ENCODE results near the gene DZIP1.
"Not testable (repeated sequence)": the region's sequence is repeated elsewhere in the genome, so short reads cannot be mapped to it uniquely, and the experiment has no call there.

DZIP1 gene, protein sequence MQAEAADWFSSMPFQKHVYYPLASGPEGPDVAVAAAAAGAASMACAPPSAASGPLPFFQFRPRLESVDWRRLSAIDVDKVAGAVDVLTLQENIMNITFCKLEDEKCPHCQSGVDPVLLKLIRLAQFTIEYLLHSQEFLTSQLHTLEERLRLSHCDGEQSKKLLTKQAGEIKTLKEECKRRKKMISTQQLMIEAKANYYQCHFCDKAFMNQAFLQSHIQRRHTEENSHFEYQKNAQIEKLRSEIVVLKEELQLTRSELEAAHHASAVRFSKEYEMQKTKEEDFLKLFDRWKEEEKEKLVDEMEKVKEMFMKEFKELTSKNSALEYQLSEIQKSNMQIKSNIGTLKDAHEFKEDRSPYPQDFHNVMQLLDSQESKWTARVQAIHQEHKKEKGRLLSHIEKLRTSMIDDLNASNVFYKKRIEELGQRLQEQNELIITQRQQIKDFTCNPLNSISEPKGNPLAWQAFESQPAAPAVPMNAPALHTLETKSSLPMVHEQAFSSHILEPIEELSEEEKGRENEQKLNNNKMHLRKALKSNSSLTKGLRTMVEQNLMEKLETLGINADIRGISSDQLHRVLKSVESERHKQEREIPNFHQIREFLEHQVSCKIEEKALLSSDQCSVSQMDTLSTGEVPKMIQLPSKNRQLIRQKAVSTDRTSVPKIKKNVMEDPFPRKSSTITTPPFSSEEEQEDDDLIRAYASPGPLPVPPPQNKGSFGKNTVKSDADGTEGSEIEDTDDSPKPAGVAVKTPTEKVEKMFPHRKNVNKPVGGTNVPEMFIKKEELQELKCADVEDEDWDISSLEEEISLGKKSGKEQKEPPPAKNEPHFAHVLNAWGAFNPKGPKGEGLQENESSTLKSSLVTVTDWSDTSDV

DNA sequence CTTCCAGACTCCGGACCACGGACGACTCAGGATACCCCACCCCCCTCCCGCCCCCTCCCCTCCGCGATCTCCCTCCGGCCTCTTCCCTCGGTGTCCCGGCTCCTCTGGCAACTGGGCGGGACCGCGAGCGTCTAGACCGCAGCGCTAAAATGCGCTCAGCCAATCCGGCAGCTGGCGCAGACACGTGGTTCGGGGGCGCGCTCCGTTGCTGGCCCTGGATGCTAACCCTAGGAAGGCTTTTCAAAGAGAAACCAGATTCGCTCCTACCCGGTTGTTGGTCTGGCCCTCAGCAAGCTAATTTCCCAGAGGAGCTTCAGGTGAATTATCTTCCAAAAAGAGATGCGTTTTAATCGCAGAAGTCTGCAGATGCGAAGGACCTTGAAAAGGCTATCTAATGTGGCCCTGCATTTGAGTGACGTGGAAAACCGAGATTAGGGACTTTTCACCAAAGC lies at the start of gene DZIP1:
Gene DZIP1 (minus strand): TSS at position 106 of the 452 bp plus-strand sequence. CDS start 2,677 bp downstream, outside the sequence.
- intact Hi-C loops (cut with DNase I), result no loop called here
- DNase-seq, result peak; percentile 66 to 95 (median 87)

DNA sequence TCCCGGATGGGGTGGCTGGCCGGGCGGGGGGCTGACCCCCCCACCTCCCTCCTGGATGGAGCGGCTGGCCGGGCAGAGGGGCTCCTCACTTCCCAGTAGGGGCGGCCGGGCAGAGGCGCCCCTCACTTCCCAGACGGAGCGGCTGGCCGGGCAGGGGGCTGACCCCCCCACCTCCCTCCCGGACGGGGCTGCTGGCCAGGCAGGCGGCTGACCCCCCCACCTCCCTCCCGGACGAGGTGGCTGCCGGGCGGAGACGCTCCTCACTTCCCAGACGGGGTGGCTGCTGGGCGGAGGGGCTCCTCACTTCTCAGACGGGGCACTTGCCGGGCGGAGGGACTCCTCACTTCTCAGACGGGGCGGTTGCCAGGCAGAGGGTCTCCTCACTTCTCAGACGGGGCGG lies 46.5 kb upstream of the DZIP1 start:
- DNase-seq; intact Hi-C loops (cut with DNase I): not testable (repeated sequence)

DNA sequence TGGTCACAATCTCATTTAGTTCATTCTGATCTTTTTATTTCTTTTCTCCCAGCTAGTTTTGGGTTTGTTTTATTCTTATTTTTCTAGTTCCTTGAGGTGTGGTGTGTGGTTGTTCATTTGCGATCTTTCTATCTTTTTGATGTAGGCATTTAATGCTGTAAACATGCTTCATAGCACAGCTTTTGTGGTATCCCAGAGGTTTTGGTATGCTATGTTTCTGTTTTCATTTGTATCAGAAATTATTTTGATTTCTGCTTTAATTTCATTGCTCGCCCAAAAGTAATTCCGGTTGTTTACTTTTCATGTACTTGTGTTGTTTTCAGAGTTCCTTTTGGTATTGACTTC lies 45.0 kb upstream of the DZIP1 start:
- intact Hi-C loops (cut with DNase I), result no loop called here

DNA sequence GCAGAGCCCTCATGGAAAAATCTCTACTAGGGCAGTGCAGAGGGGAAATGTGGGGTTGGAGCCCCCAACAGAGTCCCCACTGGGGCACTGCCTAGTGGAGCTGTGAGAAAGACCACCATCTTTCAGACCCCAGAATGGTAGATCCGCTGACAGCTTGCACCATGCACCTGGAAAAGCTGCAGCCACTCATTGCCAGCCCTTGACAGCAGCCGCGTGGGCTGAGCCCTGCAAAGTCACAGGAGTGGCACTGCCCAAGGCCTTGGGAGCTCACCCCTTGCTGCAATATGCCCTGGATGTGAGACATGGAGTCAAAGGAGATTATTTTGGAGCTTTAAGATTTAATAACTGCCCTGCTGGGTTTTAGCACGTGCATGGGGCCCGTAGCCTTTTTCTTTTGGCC lies 40.5 kb upstream of the DZIP1 start:
- DNase-seq; intact Hi-C loops (cut with DNase I): not testable (repeated sequence)

More for the DNA sequence above, 45.0 kb upstream of the DZIP1 start:
- DNase-seq, result no peak

DNA sequence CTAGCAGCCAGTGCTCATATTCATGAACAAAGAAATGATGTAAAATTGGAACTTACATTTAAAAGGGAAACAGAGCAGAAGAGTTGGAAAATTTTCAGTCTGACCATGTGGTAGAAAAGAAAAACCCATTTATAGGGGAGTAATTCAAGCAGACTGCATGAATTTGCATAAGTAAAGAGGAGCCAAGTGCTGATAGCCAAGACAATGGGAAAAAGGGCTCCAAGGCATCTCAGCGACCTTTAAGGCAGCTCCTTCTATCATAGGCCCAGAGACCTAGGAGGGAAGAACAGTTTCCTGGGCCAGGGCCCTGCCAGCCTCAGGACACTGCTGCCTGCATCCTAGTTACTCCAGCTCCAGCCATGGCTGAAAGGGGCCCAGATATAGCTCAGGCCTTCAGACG lies 39.9 kb upstream of the DZIP1 start:
- no peak for DNase-seq
- intact Hi-C loops (cut with DNase I), result no loop called here

DNA sequence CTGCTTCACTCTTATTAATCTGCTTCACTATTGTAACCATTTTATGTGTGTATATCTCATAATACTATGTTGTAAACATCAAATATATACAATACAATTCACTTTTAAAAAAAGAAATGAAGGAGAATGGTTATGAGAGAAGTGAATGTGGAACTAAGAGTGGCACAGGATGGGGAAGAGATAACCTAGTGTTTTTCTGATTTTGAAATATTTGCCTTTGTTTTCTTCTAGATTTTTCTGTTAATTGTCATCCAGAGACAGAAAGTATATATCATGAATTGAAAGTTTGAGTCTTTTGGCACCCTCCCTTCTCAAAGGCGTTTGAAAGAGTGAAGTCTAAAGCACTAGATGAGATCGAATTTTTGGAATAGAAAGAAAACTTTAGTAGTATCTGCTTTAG lies 35.2 kb upstream of the DZIP1 start:
- intact Hi-C loops (cut with DNase I), result no loop called here
- DNase-seq, result no peak

DNA sequence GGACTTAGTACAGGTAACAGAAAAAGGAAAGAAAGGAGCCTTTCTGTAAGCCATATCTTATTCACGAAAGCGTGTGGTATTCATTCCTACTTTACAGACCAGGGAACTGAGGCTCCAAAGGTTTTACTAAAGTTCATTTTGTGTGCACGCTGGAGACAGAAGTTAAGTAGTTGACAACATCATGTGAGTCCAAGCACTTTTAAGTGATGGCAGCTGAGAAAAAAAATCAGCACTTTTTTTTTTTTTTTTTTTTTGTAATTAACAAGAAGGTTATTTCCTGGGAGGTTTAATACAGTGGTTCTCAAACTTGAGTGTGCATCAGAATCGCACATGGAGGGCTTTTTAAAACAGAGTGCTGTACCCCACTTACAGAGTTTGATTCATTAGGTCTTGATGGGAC lies 34.5 kb upstream of the DZIP1 start:
- intact Hi-C loops (cut with DNase I), result no loop called here
- DNase-seq, result no peak

DNA sequence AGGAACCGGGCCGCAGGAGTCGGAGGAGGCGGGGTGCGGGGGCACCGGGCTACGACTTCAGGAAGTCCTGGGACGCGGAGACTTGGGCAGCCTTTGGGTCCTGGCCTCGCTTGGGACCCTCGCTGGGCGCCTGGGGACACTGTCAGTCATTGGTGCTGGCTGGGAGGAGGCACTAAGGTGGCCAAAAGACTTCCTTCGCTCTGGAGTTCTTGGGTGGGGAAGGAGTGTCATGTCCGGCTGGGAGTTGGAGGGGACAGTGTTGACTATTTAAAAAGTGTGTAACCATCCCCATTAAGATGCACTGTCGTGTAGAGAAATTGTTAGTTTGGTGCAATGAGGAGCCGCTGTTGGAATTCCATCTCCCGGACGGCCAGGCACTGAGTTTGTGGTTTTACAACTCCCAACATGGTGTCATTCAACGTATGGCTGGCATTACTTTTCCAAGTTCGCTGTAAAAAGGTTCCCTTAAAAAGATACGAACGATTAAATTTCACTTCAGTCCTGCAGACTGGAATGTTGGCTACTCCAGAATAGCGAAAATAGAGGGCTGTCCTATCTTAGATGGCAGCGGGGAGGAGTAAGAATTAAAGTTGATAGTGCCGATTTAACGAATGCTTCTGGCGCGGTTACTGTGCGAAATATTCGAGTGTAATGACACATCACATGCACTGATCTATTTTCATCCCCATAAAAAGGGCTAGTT lies 33.2 kb upstream of the DZIP1 start:
- peak in 14 of 42 donors; percentile 4 to 71 (median 16) for DNase-seq
- intact Hi-C loops (cut with DNase I), result no loop called here

DNA sequence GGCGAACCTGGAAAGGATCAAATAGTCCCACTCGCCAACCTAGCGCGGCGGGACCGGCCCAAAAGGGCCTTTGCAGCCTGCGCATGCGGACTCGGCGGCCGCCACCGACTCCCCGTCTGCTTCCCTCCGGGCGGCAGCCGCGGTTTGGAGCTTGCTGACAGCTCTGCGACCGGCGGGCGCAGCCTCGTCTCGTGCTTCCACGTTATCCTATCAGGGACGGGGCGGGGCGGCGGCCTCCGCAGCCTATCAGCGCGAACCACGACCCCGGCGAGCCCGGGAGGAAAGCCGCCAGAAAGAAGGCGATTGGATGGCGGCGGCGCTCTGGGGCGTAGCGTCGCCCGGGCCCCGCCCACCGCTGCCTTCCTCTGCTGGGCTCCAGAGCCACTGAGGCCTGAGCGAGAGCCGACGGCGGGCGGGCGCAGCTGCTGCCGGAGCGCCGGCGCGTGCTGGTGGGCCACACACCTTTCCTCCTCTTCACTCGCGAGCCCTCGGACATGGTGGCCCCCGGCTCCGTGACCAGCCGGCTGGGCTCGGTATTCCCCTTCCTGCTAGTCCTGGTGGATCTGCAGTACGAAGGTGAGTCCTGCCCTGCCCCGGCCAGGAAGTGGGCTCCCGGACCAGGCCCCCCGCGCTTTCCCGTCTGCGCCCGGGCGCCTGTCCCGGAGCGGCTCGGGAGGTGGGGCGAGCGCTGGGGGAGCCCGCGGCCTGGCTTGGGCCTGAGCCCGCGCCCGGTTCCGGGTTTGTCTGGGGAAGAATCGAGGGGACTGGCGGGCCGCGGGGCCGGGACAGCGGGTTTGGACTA lies 32.5 kb upstream of the DZIP1 start, which contains the start of gene DNAJC3:
Gene DNAJC3 (plus strand): TSS at position 378 of the 802 bp plus-strand sequence. CDS start 117 bp downstream, at position 495.
- DNase-seq, result peak; percentile 95 to 99 (median 99)
- intact Hi-C loops (cut with DNase I), result no loop called here

DNA sequence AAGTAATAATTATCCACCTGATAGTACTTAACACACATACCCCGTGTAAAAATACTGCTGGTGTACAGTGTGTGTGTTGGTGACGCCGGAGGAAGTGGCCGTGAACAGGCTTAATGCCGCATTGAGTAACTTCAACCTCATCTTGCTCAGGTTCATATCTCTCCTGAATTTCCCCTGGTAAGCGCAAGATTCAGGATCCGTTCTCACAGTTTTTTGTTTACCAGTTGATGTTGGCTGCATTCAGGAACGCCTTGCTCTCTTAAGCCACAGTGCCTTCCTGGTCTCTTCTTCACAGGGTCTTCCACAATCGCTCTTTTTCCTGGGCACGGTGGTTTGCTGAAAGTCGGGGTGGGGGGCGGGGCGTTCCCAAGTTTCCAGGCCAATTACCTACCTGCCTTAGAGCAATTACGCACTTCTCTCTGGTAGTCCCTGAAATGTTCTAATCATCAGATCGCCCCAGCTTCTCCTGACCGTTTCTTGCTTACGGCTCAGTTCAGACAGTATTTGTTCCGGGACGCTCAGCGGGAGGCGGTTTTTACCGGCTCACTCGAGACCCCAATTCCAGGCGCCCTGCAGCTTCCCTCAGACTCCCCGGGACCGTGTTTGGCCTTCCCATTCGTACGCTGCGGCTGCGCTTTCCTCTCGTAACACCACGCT lies 31.7 kb upstream of the DZIP1 start:
- intact Hi-C loops (cut with DNase I), result no loop called here
- DNase-seq, result peak in 6 of 42 donors; percentile 2 to 37 (median 16)

DNA sequence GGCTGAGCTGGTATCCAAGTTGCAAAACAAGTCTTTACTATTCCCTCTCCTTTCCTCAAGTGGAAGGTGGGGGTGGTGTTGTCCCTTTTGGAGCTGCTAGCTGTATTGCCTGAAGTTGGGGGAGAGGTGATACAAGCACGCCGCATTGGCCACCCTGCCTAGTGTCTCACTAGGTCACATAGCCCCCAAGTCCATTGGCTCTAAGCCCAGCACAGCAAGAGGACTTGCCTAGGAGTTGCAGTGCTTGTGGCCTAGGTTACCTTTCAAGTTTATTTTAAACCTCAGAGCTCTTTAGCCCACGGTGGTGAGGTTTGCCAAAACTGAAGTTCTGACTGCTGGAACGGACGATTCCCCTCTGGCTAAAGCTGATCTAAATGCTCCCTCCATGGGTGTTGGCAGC lies 27.1 kb upstream of the DZIP1 start:
- DNase-seq, result no peak
- intact Hi-C loops (cut with DNase I), result no loop called here

DNA sequence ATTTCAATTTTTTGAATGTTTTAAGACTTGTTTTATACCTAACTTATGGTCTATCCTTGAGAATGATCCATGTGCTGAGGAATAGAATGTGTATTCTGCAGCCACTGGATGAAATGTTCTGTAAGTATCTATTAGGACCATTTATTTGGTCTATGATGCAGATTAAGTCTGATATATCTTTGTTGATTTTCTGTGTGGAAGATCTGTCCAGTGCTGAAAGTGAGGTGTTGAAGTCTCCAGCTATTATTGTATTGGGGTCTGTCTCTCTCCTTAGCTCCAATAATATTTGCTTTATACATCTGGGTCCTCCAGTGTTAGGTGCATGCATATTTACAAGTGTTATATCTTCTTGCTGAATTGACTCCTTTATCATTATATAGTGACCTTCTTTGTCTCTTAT lies 22.7 kb upstream of the DZIP1 start:
- DNase-seq, result not testable (repeated sequence)

DNA sequence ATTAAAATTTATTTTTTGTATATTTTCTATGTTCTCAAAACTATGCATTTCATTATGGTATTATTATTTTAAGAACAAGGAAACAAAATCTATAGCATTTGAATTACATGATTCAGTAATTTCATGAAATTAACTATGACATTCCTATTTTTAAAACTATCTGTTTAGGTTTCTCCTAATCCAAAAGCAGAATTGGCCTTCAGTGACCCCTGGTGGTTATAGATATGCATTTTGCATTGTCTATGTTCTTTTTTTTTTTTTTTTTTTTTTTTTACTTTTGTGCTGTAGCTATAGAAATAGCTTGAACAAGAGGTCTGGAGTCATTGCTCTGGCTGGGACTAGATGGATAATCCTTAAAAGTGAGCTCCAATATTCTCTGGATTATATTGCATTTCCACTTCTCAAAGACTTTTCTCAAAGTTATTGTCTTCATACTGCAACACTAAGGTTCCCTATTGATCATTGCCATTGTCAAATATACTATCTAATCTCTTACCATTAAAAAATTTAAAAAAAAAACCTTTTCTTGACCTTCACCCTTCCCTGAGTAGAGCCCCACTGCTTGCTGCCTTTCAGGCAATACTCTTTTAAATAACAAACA lies 16.6 kb upstream of the DZIP1 start:
- intact Hi-C loops (cut with DNase I), result no loop called here
- DNase-seq, result peak in 3 of 42 donors; percentile 17 to 26 (median 24)

More for the DNA sequence above, 22.7 kb upstream of the DZIP1 start:
- intact Hi-C loops (cut with DNase I), result not testable (repeated sequence)

DNA sequence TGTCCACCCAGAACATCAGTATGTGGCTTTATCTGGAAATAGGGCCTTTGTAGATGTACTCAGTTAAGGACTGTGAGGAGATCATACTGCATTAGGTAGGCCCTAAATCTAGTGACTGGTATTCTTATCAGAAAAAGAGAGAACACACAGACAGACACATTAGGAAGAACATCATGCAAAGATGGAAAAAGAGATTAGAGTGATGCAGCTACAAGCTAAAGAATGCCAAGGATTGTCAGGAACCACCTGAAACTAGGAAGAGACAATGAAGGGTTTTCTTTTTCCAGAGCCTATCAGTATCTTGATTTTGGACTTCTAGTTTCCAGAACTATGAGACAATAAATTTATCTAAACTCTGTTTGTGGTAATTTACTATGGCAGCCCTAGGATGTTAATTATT lies 15.0 kb upstream of the DZIP1 start:
- intact Hi-C loops (cut with DNase I), result no loop called here
- DNase-seq, result no peak

DNA sequence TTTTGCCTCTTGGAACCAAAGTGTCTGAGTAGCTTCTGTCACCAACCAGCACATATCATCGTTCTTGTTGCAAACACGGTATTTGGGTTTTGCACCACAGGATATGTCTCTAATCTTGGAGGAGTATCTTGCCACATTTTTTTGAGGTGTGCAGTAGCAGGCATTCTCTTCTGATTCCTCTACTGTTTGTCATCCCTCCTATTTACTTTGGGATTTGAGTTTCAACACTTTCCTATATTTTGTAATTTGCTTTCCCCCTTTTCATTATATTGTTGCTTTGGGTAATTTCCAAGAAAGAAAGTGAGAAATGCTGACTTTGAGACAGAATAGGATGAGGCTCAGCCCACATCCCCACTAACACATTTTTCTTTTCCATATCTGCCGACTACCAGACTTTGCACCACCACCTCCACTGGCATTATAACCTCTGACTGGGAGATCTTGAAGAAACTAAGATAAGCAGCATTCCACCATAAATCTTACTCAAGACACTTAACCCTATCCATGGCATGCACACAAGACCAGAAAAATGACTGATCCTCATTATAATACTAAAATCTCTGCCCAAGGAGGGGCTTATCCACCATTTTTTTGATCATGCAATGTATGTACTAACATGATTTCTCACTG lies 12.0 kb upstream of the DZIP1 start:
- intact Hi-C loops (cut with DNase I), result no loop called here
- no peak for DNase-seq

DNA sequence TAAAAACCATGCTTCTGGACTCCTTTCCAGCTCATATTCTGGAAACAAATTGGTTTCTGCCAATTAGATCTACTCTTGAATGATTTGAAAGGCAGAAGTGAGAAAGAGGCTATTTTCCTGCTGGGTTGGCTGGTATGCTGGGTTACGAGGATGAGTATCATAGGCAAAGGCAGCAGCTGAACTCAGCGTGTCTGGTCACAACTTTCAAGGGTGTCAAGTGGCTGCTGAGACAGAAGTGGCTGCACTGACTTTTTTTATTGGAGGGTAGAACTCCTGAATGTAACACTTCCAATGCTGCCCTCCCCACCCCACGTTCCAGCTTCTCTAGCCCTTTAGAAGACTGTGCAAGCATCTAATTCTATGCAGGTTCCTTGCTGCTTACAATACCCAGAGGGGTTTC lies 8.3 kb upstream of the DZIP1 start:
- DNase-seq, result no peak
- intact Hi-C loops (cut with DNase I), result no loop called here

DNA sequence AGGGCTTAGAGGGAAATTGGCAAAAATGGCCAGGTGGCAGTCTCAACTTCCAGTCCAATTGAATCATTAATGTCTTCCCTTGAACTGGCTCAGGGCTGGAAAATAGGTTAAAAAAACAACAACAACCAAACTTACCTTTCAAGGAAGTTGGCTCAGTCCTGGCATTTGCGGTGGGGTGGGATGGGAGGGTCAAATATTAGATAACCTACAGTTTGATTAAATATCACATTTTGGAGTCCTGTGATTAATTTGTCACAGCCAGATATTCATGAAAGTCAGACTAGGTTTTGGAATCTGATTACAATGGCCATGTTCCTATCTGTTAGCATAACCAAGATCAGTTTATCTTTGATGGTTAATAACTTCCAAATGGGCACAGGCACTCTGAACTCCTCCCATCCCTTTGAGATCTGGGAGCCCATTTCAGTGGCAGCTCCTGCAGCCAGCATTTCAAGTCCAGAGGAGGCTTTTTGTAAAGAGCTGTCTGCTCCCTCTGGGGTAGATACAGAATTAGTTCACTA lies 7.8 kb upstream of the DZIP1 start:
- no peak for DNase-seq
- intact Hi-C loops (cut with DNase I), result no loop called here

All from head of caudate nucleus (tissue), 42 donors.